HFFc6 (cell line): ENCODE results near the gene IFIT1B. TPM values are rescaled to one million over a fixed set of nuclear protein-coding genes. Genes with fewer than 3 reads are reported as not detected.

Experiments
- DNase-seq: peaks from one replicate; pipeline ENCODE4 v3.0.0-alpha.2; 2018
- H3K27ac Mint-ChIP-seq: 2 replicates; pipeline ENCODE4 v1.8.0; 2020; ENCODE audit warnings: mild to moderate bottlenecking, mixed read lengths
- H3K27me3 Mint-ChIP-seq: 2 replicates; pipeline ENCODE4 v1.8.0; 2021; ENCODE audit warnings: mild to moderate bottlenecking, moderate library complexity, mixed read lengths; ENCODE audit not compliant: insufficient read depth
- H3K36me3 Mint-ChIP-seq: 2 replicates; pipeline ENCODE4 v1.8.0; 2021; ENCODE audit warnings: low read depth, mixed read lengths
- H3K4me1 Mint-ChIP-seq: 2 replicates; pipeline ENCODE4 v1.8.0; 2020; ENCODE audit warnings: low read depth, mixed read lengths
- H3K4me3 Mint-ChIP-seq: 2 replicates; pipeline ENCODE4 v1.8.0; 2020; ENCODE audit warnings: mild to moderate bottlenecking, moderate library complexity, mixed read lengths
- H3K9me3 Mint-ChIP-seq: 2 replicates; pipeline ENCODE4 v1.8.0; 2020; ENCODE audit warnings: mild to moderate bottlenecking, mixed read lengths
- total RNA-seq, 6 experiments: library from RNA; stranded (reverse); fragmentation: NEBNext Ultra II Directional; extraction: Animal tissue kit (Norgen Biotek cat#: 25700); gene quantifications; 2 replicates in 1 of 6; 3 replicates in 5 of 6; pipeline ENCODE4 v1.2.3, GENCODE V29; 2021
- TF ChIP-seq, protein P1 (sequence below): fragments of 200-600 bp; sonication (generic); IDR thresholded peaks from 2 replicates; pipeline ENCODE4 v1.5.0; 2021; ENCODE audit warnings: antibody characterized with exemption, mild to moderate bottlenecking

IFIT1B gene
- total RNA-seq, 6 experiments from 2014 or later = not detected

GRCh38 chr10:89421018-89421476 is 43.2 kb downstream of the IFIT1B start:
- Mint-ChIP-seq H3K9me3 (no peaks in the 10 kb centered on the region), H3K4me3 (no peak overlapping the region), H3K4me1 (peaks cover 39% of the 10 kb centered on the region), H3K27me3 (no peaks in the 10 kb centered on the region), H3K27ac (no peak overlapping the region), H3K36me3 (peaks cover 19% of the 10 kb centered on the region)
- TF ChIP-seq, protein P1, sequence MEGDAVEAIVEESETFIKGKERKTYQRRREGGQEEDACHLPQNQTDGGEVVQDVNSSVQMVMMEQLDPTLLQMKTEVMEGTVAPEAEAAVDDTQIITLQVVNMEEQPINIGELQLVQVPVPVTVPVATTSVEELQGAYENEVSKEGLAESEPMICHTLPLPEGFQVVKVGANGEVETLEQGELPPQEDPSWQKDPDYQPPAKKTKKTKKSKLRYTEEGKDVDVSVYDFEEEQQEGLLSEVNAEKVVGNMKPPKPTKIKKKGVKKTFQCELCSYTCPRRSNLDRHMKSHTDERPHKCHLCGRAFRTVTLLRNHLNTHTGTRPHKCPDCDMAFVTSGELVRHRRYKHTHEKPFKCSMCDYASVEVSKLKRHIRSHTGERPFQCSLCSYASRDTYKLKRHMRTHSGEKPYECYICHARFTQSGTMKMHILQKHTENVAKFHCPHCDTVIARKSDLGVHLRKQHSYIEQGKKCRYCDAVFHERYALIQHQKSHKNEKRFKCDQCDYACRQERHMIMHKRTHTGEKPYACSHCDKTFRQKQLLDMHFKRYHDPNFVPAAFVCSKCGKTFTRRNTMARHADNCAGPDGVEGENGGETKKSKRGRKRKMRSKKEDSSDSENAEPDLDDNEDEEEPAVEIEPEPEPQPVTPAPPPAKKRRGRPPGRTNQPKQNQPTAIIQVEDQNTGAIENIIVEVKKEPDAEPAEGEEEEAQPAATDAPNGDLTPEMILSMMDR = no peak
- DNase-seq = no peak

GRCh38 chr10:89425000-89425399 is 47.1 kb downstream of the IFIT1B start:
- no peak overlapping the region for H3K27ac Mint-ChIP-seq
- TF ChIP-seq, protein P1 = no peak
- H3K4me1 Mint-ChIP-seq = peaks cover 35% of the 10 kb centered on the region
- no peak overlapping the region for H3K4me3 Mint-ChIP-seq
- no peak for DNase-seq
- H3K36me3 Mint-ChIP-seq = peaks cover 13% of the 10 kb centered on the region
- H3K27me3 Mint-ChIP-seq = no peaks in the 10 kb centered on the region
- no peaks in the 10 kb centered on the region for H3K9me3 Mint-ChIP-seq

DNA sequence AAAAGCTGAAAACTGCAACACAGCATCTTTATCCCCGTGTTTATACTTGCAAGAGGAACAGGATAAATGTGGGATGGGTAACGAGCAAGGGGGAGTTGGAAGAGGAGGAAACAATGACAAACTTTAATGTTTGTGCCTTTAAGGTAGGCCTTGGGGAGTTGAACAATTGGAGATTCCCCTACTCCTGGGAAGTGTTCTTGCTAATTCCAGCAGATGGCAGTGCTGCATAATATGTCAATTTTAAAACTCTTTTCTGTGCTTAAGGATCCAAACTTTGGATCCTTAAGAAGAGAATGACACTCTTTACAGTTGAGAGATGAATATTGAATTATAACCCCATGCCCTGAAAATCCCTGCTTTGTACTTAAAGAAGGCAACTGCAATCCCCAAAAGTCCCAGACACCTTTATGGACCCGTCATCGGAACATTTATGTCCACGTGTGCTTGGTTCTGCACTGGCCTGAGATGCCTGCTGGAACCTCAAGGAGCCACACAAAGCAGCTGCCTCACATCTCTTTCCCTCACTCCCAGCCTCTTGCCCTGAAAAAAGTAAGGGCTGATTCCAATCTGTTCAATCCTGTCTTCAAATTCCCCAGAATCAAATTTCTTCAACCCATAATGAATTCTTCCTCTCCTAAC is 48.5 kb downstream of the IFIT1B start:
- no peaks in the 10 kb centered on the region for H3K9me3 Mint-ChIP-seq
- TF ChIP-seq, protein P1 = peak; percentile 90
- H3K4me3 Mint-ChIP-seq = no peak overlapping the region
- H3K27ac Mint-ChIP-seq = peak overlapping the region; percentile 1; the same call in 1 of the 2 replicates
- H3K4me1 Mint-ChIP-seq = peaks cover 30% of the 10 kb centered on the region
- DNase-seq = peak; percentile 54
- peaks cover 3% of the 10 kb centered on the region for H3K36me3 Mint-ChIP-seq
- H3K27me3 Mint-ChIP-seq = no peaks in the 10 kb centered on the region

GRCh38 chr10:89427629-89428028 is 49.8 kb downstream of the IFIT1B start:
- Mint-ChIP-seq H3K9me3 (no peaks in the 10 kb centered on the region), H3K27ac (peak overlapping the region; percentile 53), H3K27me3 (no peaks in the 10 kb centered on the region), H3K4me1 (peaks cover 39% of the 10 kb centered on the region), H3K4me3 (peak overlapping the region; percentile 72), H3K36me3 (no peaks in the 10 kb centered on the region)
- TF ChIP-seq, protein P1 = no peak
- peak; percentile 75 for DNase-seq

DNA sequence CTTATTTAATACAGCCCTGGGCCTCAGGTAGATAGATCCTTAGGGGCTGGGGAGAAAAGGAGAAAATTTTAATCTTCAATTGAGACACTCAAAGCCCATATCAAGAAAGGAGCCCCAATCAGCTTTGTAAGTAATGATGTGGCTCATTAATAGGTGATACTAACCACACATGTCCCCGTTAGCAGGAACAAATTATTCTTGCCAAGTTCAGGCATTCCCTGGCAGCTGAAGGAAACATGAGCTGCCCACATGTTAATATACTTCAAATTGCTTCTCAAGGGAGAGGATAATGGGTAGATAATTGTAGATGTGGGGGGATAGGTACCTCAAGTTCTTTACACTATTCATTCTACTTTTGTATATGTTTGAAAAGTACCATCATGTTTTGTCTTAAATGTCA is 51.0 kb downstream of the IFIT1B start:
- no peak for DNase-seq
- TF ChIP-seq, protein P1 = no peak
- no peaks in the 10 kb centered on the region for H3K9me3 Mint-ChIP-seq
- H3K27ac Mint-ChIP-seq = no peak overlapping the region
- H3K4me1 Mint-ChIP-seq = peaks cover 40% of the 10 kb centered on the region
- no peak overlapping the region for H3K4me3 Mint-ChIP-seq
- H3K36me3 Mint-ChIP-seq = no peaks in the 10 kb centered on the region
- H3K27me3 Mint-ChIP-seq = peaks cover 4% of the 10 kb centered on the region; the same call in 1 of the 2 replicates
